Activated naive CD4-positive, alpha-beta T cell treated with anti-CD3 and anti-CD28 coated beads for 36 hours (primary cell): ENCODE measurements around the gene FAM53A. TPM values are rescaled to one million over a fixed set of nuclear protein-coding genes. Genes with fewer than 3 reads are reported as not detected.
"Not testable (repeated sequence)": the region's sequence is repeated elsewhere in the genome, so short reads cannot be mapped to it uniquely, and the experiment has no call there.

Source experiments
- CTCF ChIA-PET: fragments of 350-600 bp; sonication (Branson Sonifier 250); formaldehyde crosslinking; loops from one replicate; lab custom pipeline; 2021; ENCODE audit warnings: antibody characterized with exemption; lab: Charles Lee
- DNase-seq: peaks from one replicate; pipeline ENCODE4 v3.0.0-alpha.2; 2020
- H3K27ac Mint-ChIP-seq: one replicate; pipeline ENCODE4 v1.8.0; 2021; ENCODE audit warnings: mild to moderate bottlenecking, mixed read lengths
- H3K27me3 Mint-ChIP-seq: one replicate; pipeline ENCODE4 v1.8.0; 2021; ENCODE audit warnings: low read depth, mixed read lengths
- H3K36me3 Mint-ChIP-seq: one replicate; pipeline ENCODE4 v1.8.0; 2021; ENCODE audit warnings: low read depth, mixed read lengths
- H3K4me1 Mint-ChIP-seq: one replicate; pipeline ENCODE4 v1.8.0; 2021; ENCODE audit warnings: low read depth, mixed read lengths
- H3K4me3 Mint-ChIP-seq: one replicate; pipeline ENCODE4 v1.8.0; 2021; ENCODE audit warnings: mild to moderate bottlenecking, moderate library complexity, mixed read lengths
- H3K9me3 Mint-ChIP-seq: one replicate; pipeline ENCODE4 v1.8.0; 2021; ENCODE audit warnings: mixed read lengths
- intact Hi-C: fragments of 100-400 bp; cut with micrococcal nuclease; formaldehyde crosslinking; loops from one replicate; pipeline ENCODE4 v1.15.1; 2023
- total RNA-seq, 2 experiments: library from RNA; stranded (reverse); gene quantifications; one replicate each; pipeline ENCODE4 v1.2.3, GENCODE V29; 2021

The FAM53A gene
- total RNA-seq, 2 experiments from 2014 or later: 2.6 to 3.0 TPM

DNA sequence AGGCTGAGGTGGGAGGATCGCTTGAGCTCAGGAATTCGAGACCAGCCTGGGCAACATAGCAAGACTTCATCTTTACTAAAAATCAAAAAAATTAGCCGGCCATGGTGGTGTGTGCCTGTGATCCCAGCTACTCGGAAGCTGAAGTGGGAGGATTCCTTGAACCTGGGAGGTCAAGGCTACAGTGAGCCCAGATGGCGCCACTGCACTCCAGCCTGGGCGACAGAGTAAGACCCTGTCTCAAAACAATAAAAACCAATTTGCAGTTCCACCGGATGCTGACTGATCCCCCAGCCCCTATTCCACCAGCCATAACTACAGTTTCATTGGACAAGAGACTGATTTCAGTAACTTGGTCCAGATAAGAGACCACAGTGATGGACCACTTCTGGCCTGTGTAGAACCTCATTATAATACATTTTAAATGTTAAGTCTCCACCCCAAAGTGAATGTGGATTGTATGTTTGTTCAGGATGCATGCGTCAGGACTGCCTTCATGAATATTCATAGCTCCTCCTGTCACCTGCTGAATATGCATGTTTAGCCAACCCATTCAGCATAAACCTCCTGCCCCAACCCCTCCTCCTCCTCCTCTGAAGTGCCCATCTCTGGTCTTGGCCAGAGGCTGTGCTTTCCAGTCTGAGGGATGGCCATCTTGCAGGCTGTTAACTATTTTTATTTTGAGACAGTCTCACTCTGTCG is 30.3 kb upstream of the FAM53A start:
- CTCF ChIA-PET: interaction anchor here (1.0 to 7.3 kb wide), 3 partner anchors 10 to 20 kb away, joined by 3 to 77 read pairs (median 6); no protein-coding TSS in a partner anchor
- H3K36me3 Mint-ChIP-seq: peaks cover 48% of the 10 kb centered on the region
- H3K27ac Mint-ChIP-seq: peak overlapping the region; percentile 94
- H3K9me3 Mint-ChIP-seq: no peaks in the 10 kb centered on the region
- peaks cover 62% of the 10 kb centered on the region for H3K4me1 Mint-ChIP-seq
- intact Hi-C loops: loop anchor here (5.0 kb wide), 2 partner anchors 132 to 528 kb away; partner anchors contain the start of genes HAUS3 and POLN
- DNase-seq: no peak
- peak overlapping the region; percentile 98 for H3K4me3 Mint-ChIP-seq
- H3K27me3 Mint-ChIP-seq: no peaks in the 10 kb centered on the region

DNA sequence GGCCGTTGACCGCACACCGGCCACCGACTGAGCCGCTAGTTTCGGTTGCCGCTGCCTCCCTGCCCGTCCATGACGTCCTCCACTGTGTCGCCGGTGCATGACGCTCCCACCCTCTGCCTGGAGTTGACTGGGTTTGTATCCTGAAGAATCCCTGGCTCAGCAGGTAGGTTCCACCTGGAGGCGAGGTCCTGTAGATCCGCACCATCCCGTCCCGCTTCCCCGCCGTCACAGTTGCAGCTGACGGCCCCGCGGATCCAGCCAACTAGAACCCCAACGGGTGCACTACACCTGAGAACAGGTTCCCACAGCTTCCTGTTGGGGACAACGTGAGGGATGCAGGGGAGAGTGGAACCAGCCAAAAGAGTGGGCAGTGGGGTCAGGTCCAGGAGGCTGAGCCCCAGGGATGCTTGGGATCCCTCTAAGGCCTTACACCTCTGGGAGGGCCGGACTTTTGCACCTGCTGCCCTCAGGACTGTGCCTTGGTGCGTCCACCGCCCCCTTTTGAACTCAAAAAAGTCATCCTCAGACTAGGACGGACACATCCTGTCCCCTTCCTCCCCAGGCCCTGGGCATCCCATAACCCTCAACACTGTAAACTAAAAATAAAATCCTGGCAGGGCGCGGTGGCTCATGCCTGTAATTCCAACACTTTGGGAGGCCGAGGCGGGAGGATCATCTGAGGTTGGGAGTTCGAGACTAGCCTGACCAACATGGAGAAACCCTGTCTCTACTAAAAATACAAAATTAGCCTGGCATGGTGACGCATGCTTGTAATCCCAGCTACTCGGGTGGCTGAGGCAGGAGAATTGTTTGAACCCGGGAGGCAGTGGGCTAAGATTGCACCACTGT is 29.1 kb upstream of the FAM53A start:
- DNase-seq: no peak
- no peaks in the 10 kb centered on the region for H3K9me3 Mint-ChIP-seq
- H3K4me1 Mint-ChIP-seq: peaks cover 67% of the 10 kb centered on the region
- H3K27me3 Mint-ChIP-seq: no peaks in the 10 kb centered on the region
- peak overlapping the region; percentile 98 for H3K4me3 Mint-ChIP-seq
- peaks cover 56% of the 10 kb centered on the region for H3K36me3 Mint-ChIP-seq
- intact Hi-C loops: loop anchor here (2.0 to 5.0 kb wide), 7 partner anchors 14 to 550 kb away; partner anchors contain the start of genes CTBP1, HAUS3, MXD4 and NSD2
- CTCF ChIA-PET: interaction anchor here (1.0 to 7.3 kb wide), 4 partner anchors 8 to 19 kb away, joined by 3 to 77 read pairs (median 4); partner anchors contain the start of genes TACC3 and TMEM129
- H3K27ac Mint-ChIP-seq: peak overlapping the region; percentile 94

DNA sequence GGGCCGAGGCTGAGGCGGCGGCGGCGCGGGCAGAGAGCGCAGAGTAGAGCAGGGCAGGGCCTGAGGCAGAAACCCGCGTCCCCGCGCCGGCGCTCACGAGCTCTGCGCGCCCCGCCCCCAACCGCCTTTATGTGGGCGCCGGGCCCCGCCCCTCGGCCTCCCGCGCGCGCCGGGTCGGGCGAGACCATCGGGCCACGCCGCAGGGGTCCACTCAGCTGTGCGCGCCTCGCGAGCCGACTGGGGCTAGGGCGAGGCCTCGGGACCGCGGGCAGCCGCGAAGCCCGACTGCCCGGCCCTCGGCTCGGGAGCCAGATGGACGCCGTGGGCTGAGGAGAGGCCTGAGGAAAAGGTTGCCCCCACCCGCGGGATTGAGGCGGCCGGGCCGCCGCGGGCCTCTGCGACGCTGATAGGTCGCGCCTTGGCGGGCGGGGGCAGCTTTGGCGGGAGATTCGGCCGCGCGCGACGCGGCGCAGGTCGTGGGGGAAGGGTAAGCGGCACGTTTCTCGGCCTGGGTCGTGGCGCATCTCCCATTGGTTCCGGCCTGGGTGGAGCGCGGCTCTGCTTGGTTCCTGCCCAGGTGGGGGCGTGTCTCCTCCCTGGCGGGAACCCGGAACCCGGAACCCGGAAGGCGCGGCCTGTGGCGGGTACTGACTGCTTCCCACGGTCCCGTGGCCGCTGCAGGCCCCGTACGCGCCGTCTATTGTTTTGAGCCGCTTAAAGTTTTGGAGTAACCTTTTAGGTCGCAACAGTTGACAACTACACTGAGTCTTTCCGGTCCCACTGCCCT is 28.3 kb upstream of the FAM53A start, which contains the start of gene SLBP:
Gene SLBP, minus strand, starts transcription at position 104 of the 787 bp plus-strand sequence. CDS start 131 bp downstream, outside the sequence.
- Mint-ChIP-seq H3K4me3 (peak within 1 kb of the TSS; percentile 98), H3K36me3 (peaks cover 60% of the 10 kb centered on the region), H3K27me3 (no peaks in the 10 kb centered on the region), H3K4me1 (peaks cover 68% of the 10 kb centered on the region), H3K27ac (peak within 1 kb of the TSS; percentile 94), H3K9me3 (no peaks in the 10 kb centered on the region)
- CTCF ChIA-PET: interaction anchor here (1.3 to 7.3 kb wide), 2 partner anchors 9 to 18 kb away, joined by 3 to 77 read pairs; partner anchors contain the start of genes TACC3 and TMEM129
- intact Hi-C loops: loop anchor here (1.0 to 5.0 kb wide), 10 partner anchors 9 to 550 kb away; partner anchors contain the start of genes CTBP1, FAM53A, HAUS3 and LETM1
- DNase-seq: peak; percentile 99

DNA sequence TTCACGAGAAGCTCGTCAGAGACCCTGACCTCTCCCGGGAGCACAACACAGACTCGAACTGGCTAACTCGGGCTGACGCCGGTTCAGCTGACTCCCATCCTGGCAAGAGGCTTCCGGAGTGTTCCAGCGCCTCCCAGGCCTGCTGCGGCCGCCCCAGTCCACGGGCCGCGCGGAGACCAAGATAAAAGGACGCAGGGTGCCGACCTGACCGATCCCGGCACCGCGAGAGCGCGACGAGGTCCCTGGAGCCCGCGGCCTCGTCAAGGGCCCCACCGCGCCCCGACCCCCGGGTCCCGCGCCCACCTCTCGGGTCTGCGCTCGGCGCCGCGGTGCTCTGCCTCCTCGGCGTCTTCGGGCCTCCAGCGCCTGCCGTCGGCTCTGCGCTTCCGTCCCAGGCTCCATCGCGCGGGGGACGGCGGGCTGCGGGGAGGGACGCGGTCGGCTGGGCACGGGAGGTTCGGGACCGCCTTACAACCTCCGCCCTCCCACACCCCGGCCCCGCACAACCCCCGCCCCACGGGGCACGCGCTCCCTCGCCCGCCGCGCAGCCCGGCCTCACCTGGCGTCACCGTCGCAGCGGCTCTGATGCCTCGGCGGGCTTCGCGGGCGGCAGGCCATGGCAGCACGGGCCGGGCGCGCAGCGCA is 27.6 kb upstream of the FAM53A start:
- intact Hi-C loops: loop anchor here (1.0 to 5.0 kb wide), 11 partner anchors 10 to 551 kb away; partner anchors contain the start of genes CTBP1, FAM53A, HAUS3 and LETM1
- no peaks in the 10 kb centered on the region for H3K27me3 Mint-ChIP-seq
- peaks cover 68% of the 10 kb centered on the region for H3K4me1 Mint-ChIP-seq
- H3K4me3 Mint-ChIP-seq: peak overlapping the region; percentile 91
- H3K9me3 Mint-ChIP-seq: no peaks in the 10 kb centered on the region
- DNase-seq: peak; percentile 54
- H3K36me3 Mint-ChIP-seq: peaks cover 60% of the 10 kb centered on the region
- peak overlapping the region; percentile 85 for H3K27ac Mint-ChIP-seq
- CTCF ChIA-PET: interaction anchor here (1.3 to 7.3 kb wide), 2 partner anchors 9 to 17 kb away, joined by 3 to 77 read pairs; partner anchors contain the start of genes TACC3 and TMEM129

DNA sequence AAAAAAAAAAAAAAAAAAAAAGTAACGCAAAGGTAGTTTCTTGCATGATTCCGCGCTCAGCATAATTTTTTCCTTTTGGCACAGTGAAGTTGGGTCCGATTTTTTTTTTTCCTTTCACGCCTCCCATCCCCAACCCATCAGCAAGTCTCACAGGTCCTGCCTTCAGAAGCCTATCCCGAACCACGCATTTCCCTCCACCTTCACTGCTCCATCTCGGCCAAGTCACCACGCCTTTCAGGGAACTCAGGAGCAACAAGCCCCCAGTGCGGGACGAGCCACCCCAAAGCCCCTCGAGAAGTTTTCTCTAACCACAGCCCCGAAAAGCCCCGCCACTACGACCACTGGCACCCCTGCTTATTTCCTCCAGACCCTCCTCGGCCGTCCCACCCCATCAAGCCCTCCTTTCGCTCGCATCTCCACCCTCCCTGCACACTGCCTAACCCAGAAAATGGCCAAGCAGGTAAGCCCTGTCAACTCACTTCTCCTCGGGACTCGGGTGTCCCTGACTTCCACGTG is 27.0 kb upstream of the FAM53A start:
- intact Hi-C loops: loop anchor here (1.0 to 5.0 kb wide), 3 partner anchors 18 to 531 kb away; partner anchors contain the start of genes HAUS3 and POLN

DNA sequence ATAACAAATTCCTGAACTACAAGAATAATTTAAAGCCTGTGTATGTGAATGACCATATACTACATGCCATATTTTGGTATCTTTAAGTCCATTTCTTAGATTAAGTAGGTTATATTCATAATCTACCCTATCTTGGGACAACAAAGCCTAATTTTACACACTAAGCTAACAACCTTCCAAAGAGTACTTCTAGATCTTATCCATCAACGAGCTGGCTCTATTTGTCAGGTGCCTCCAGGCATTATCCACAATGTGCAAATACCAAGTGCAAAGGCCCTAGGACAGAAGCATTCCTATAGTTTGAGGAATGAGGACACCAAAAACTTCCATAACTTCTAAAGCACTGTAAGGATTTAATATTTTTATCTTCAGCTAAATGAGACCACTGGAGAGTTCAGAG is 24.5 kb upstream of the FAM53A start:
- Mint-ChIP-seq H3K36me3 (peaks cover 60% of the 10 kb centered on the region), H3K27ac (no peak overlapping the region), H3K4me1 (peaks cover 63% of the 10 kb centered on the region), H3K9me3 (no peaks in the 10 kb centered on the region), H3K4me3 (no peak overlapping the region), H3K27me3 (no peaks in the 10 kb centered on the region)
- DNase-seq: no peak
- intact Hi-C loops: no loop called here
- CTCF ChIA-PET: interaction anchor here (0.6 to 7.3 kb wide), 5 partner anchors 14 to 506 kb away, joined by 3 to 77 read pairs (median 3); no protein-coding TSS in a partner anchor

More for the DNA sequence above, 27.0 kb upstream of the FAM53A start:
- H3K36me3 Mint-ChIP-seq: peaks cover 64% of the 10 kb centered on the region
- DNase-seq: no peak
- peaks cover 67% of the 10 kb centered on the region for H3K4me1 Mint-ChIP-seq
- peak overlapping the region; percentile 91 for H3K4me3 Mint-ChIP-seq
- peak overlapping the region; percentile 85 for H3K27ac Mint-ChIP-seq
- CTCF ChIA-PET: interaction anchor here (7.3 kb wide), 1 partner anchor 17 kb away, joined by 77 read pairs; no protein-coding TSS in a partner anchor
- H3K9me3 Mint-ChIP-seq: no peaks in the 10 kb centered on the region
- H3K27me3 Mint-ChIP-seq: no peaks in the 10 kb centered on the region

DNA sequence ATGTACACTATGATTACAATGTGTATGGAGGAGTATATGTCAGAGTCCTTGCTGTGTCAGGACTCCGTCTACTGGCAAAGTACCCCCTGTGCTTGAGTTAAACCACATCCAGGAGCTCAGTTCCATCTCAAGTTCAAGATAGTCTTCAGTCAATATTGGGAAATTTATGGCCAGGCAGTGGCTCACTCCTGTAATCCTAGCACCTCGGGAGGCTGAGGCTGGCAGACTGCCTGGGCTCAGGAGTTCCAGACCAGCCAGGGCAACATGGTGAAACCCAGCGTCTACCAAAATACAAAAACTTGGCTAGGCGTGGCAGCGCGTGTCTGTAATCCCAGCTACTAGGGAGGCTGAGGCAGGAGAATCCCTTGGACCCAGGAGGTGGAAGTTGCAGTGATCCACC is 22.2 kb upstream of the FAM53A start:
- H3K4me1 Mint-ChIP-seq: peaks cover 73% of the 10 kb centered on the region
- H3K27me3 Mint-ChIP-seq: no peaks in the 10 kb centered on the region
- no peak overlapping the region for H3K4me3 Mint-ChIP-seq
- no peak overlapping the region for H3K27ac Mint-ChIP-seq
- intact Hi-C loops: no loop called here
- CTCF ChIA-PET: interaction anchor here (1.2 kb wide), 1 partner anchor 13 kb away, joined by 7 read pairs; no protein-coding TSS in a partner anchor
- no peaks in the 10 kb centered on the region for H3K9me3 Mint-ChIP-seq
- no peak for DNase-seq
- H3K36me3 Mint-ChIP-seq: peaks cover 64% of the 10 kb centered on the region

DNA sequence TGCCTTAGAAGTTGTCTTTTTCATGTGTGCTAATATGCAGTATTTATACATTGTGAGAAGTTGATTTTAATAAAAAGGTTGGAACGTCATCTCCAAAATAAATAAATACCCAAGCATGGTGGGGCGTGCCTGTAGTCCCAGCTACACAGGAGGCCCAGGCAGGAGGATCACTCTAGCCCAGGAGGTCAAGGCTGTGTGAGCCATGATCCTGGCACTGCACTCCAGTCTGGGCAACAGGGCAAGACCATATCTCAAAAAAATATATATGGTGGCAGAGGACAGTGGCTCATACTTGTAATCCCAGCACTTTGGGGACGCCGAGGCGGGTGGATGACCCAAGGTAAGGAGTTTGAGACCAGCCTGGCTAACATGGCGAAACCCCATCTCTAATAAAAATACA is 21.6 kb upstream of the FAM53A start:
- intact Hi-C loops: no loop called here
- H3K9me3 Mint-ChIP-seq: no peaks in the 10 kb centered on the region
- peaks cover 69% of the 10 kb centered on the region for H3K4me1 Mint-ChIP-seq
- no peaks in the 10 kb centered on the region for H3K27me3 Mint-ChIP-seq
- CTCF ChIA-PET: interaction anchor here (1.2 to 4.3 kb wide), 2 partner anchors 12 kb away, joined by 7 to 39 read pairs; no protein-coding TSS in a partner anchor
- H3K4me3 Mint-ChIP-seq: no peak overlapping the region
- H3K36me3 Mint-ChIP-seq: peaks cover 60% of the 10 kb centered on the region
- no peak overlapping the region for H3K27ac Mint-ChIP-seq
- DNase-seq: no peak

DNA sequence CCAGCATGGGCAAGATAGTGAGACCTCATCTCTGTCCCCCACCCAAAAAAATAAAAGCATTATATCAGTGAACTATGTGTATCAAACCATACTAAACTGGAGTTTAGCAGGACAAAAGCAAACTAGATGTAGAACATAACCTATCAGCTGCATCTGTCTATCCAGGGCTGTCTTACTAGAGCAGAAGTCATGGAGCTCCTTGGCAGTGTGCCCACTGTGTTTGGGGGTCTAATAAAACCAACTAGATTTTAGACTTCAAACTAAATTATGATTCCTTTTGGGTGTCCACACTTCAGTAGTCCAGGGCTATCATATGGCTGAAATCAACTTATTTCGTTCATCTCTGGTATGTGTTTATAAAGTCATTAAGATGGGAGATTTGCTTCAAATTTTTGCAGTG is 19.8 kb upstream of the FAM53A start:
- peaks cover 52% of the 10 kb centered on the region for H3K36me3 Mint-ChIP-seq
- DNase-seq: no peak
- H3K27ac Mint-ChIP-seq: no peak overlapping the region
- no peaks in the 10 kb centered on the region for H3K9me3 Mint-ChIP-seq
- intact Hi-C loops: no loop called here
- H3K4me1 Mint-ChIP-seq: peaks cover 50% of the 10 kb centered on the region
- no peaks in the 10 kb centered on the region for H3K27me3 Mint-ChIP-seq
- H3K4me3 Mint-ChIP-seq: no peak overlapping the region
- CTCF ChIA-PET: interaction anchor here (0.5 to 4.3 kb wide), 2 partner anchors 10 to 14 kb away, joined by 3 to 39 read pairs; no protein-coding TSS in a partner anchor

DNA sequence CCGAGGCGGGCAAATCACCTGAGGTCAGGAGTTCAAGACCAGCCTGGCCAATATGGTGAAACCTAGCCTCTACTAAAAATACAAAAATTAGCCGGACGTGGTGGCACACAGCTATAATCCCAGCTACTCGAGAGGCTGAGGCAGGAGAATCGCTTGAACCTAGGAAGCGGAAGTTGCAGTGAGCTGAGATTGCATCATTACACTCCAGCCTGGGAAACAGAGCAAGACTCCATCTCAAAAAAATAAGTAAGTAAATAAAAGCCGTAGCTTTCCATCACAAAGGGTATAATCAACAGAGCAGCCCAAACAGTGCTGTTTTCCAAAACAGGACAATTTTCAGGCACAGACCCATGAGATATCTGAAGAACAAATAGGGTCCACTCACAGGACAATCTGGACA is 17.6 kb upstream of the FAM53A start:
- H3K27ac Mint-ChIP-seq, H3K4me3 Mint-ChIP-seq, intact Hi-C loops, H3K9me3 Mint-ChIP-seq, H3K27me3 Mint-ChIP-seq, DNase-seq: not testable (repeated sequence)
- H3K36me3 Mint-ChIP-seq: peaks cover 49% of the 10 kb centered on the region
- CTCF ChIA-PET: interaction anchor here (0.6 to 4.3 kb wide), 3 partner anchors 8 to 215 kb away, joined by 3 to 39 read pairs (median 3); no protein-coding TSS in a partner anchor
- peaks cover 39% of the 10 kb centered on the region for H3K4me1 Mint-ChIP-seq
